ENCODE results near the gene DRC3. TPM values are rescaled to one million over a fixed set of nuclear protein-coding genes. Genes with fewer than 3 reads are reported as not detected.

Gene DRC3
- total and polyA plus RNA-seq, 7 experiments from 2014 or later: 0.50 to 2.4 (median 1.00) TPM; not detected in 4

- POLR2A ChIA-PET: interaction anchor here (1.0 kb wide), 1 partner anchor 24 kb away, joined by 4 read pairs; no protein-coding TSS in a partner anchor
- Histone ChIP-seq H3K4me1 (ENCODE audit: control insufficient read depth in 2 of 2, insufficient read depth in 2 of 2, low read length in 2 of 2) (no peaks in the 10 kb centered on the region), H3K27me3 (ENCODE audit: control insufficient read depth in 2 of 2, insufficient read depth in 2 of 2, low read length in 2 of 2) (no peaks in the 10 kb centered on the region), H3K36me3 (ENCODE audit: control insufficient read depth in 2 of 3, insufficient read depth in 3 of 3, low read length in 3 of 3) (peaks cover 0 to 32% (median 0%) of the 10 kb centered on the region in 3 experiments), H3K27ac (ENCODE audit: low read depth, low read length) (no peak overlapping the region), H3K9me3 (ENCODE audit: control insufficient read depth in 2 of 3, low read length in 3 of 3) (no peaks in the 10 kb centered on the region), H3K4me3 (ENCODE audit: low read length) (no peak overlapping the region)
- Mint-ChIP-seq H3K27me3 (no peaks in the 10 kb centered on the region), H3K4me3 (no peak overlapping the region), H3K4me1 (no peaks in the 10 kb centered on the region), H3K27ac (peak overlapping the region in 1 of 9 donors; percentile 41), H3K9me3 (no peaks in the 10 kb centered on the region), H3K36me3 (peaks cover 0 to 44% (median 8%) of the 10 kb centered on the region in 5 donors)
- intact Hi-C loops (cut with micrococcal nuclease): no loop called here
- ATAC-seq: no peak
- CTCF ChIA-PET: interaction anchor here (0.5 to 0.9 kb wide), 2 partner anchors 16 to 852 kb away, joined by 3 to 4 read pairs; no protein-coding TSS in a partner anchor
- no peak for DNase-seq
Observed at GRCh38 chr17:18016426-18016825, 43.8 kb downstream of the DRC3 start.

GRCh38 chr17:18017958-18018357 lies 45.3 kb downstream of the DRC3 start:
- Mint-ChIP-seq H3K4me1 (no peaks in the 10 kb centered on the region), H3K9me3 (no peaks in the 10 kb centered on the region), H3K4me3 (no peak overlapping the region), H3K27me3 (no peaks in the 10 kb centered on the region), H3K27ac (no peak overlapping the region), H3K36me3 (peaks cover 0 to 35% (median 8%) of the 10 kb centered on the region in 5 donors)
- H3K27me3 ChIP-seq (ENCODE audit: control insufficient read depth in 2 of 2, insufficient read depth in 2 of 2, low read length in 2 of 2): no peaks in the 10 kb centered on the region
- peaks cover 0 to 34% (median 0%) of the 10 kb centered on the region in 3 experiments for H3K36me3 ChIP-seq (ENCODE audit: control insufficient read depth in 2 of 3, insufficient read depth in 3 of 3, low read length in 3 of 3)
- intact Hi-C loops (cut with micrococcal nuclease): no loop called here
- POLR2A ChIA-PET: no interaction called here
- H3K4me1 ChIP-seq (ENCODE audit: control insufficient read depth in 2 of 2, insufficient read depth in 2 of 2, low read length in 2 of 2): no peaks in the 10 kb centered on the region
- no peak for ATAC-seq
- no peak overlapping the region for H3K4me3 ChIP-seq (ENCODE audit: low read length)
- H3K9me3 ChIP-seq (ENCODE audit: control insufficient read depth in 2 of 3, low read length in 3 of 3): no peaks in the 10 kb centered on the region
- H3K27ac ChIP-seq (ENCODE audit: low read depth, low read length): no peak overlapping the region
- CTCF ChIA-PET: no interaction called here
- DNase-seq: no peak

- Mint-ChIP-seq H3K4me1 (no peaks in the 10 kb centered on the region), H3K27ac (no peak overlapping the region), H3K27me3 (no peaks in the 10 kb centered on the region), H3K9me3 (no peaks in the 10 kb centered on the region), H3K4me3 (no peak overlapping the region), H3K36me3 (peaks cover 0 to 32% (median 5%) of the 10 kb centered on the region in 5 donors)
- Histone ChIP-seq H3K4me3 (ENCODE audit: low read length) (no peak overlapping the region), H3K4me1 (ENCODE audit: control insufficient read depth in 2 of 2, insufficient read depth in 2 of 2, low read length in 2 of 2) (no peaks in the 10 kb centered on the region), H3K9me3 (ENCODE audit: control insufficient read depth in 2 of 3, low read length in 3 of 3) (no peaks in the 10 kb centered on the region), H3K36me3 (ENCODE audit: control insufficient read depth in 2 of 3, insufficient read depth in 3 of 3, low read length in 3 of 3) (peaks cover 0 to 34% (median 3%) of the 10 kb centered on the region in 3 experiments), H3K27ac (ENCODE audit: low read depth, low read length) (no peak overlapping the region), H3K27me3 (ENCODE audit: control insufficient read depth in 2 of 2, insufficient read depth in 2 of 2, low read length in 2 of 2) (no peaks in the 10 kb centered on the region)
- intact Hi-C loops (cut with micrococcal nuclease): no loop called here
- ATAC-seq (no peak), DNase-seq (no peak)
- ChIA-PET POLR2A (interaction anchor here (0.5 to 0.6 kb wide), 2 partner anchors 28 to 82 kb away, joined by 3 read pairs; no protein-coding TSS in a partner anchor), CTCF (interaction anchor here (0.7 kb wide), 1 partner anchor 137 kb away, joined by 3 read pairs; no protein-coding TSS in a partner anchor)
Observed at GRCh38 chr17:18018411-18018921, 45.8 kb downstream of the DRC3 start.

- H3K27ac ChIP-seq (ENCODE audit: low read depth, low read length): no peak overlapping the region
- ChIA-PET CTCF (no interaction called here), POLR2A (no interaction called here)
- Mint-ChIP-seq H3K27ac (no peak overlapping the region), H3K4me3 (no peak overlapping the region), H3K9me3 (no peaks in the 10 kb centered on the region), H3K4me1 (no peaks in the 10 kb centered on the region), H3K36me3 (peaks cover 0 to 45% (median 3%) of the 10 kb centered on the region in 5 donors), H3K27me3 (no peaks in the 10 kb centered on the region)
- intact Hi-C loops (cut with micrococcal nuclease): no loop called here
- H3K36me3 ChIP-seq (ENCODE audit: control insufficient read depth in 2 of 3, insufficient read depth in 3 of 3, low read length in 3 of 3): peaks cover 0 to 47% (median 5%) of the 10 kb centered on the region in 3 experiments
- no peaks in the 10 kb centered on the region for H3K4me1 ChIP-seq (ENCODE audit: control insufficient read depth in 2 of 2, insufficient read depth in 2 of 2, low read length in 2 of 2)
- H3K9me3 ChIP-seq (ENCODE audit: control insufficient read depth in 2 of 3, low read length in 3 of 3): no peaks in the 10 kb centered on the region
- H3K4me3 ChIP-seq (ENCODE audit: low read length): no peak overlapping the region
- ATAC-seq: no peak
- no peaks in the 10 kb centered on the region for H3K27me3 ChIP-seq (ENCODE audit: control insufficient read depth in 2 of 2, insufficient read depth in 2 of 2, low read length in 2 of 2)
- no peak for DNase-seq
Observed at GRCh38 chr17:18019838-18020154, 47.1 kb downstream of the DRC3 start.

- Mint-ChIP-seq H3K27ac (no peak overlapping the region), H3K36me3 (peaks cover 0 to 39% (median 3%) of the 10 kb centered on the region in 5 donors), H3K4me3 (no peak overlapping the region), H3K27me3 (no peaks in the 10 kb centered on the region), H3K4me1 (peaks cover 0 to 7% (median 0%) of the 10 kb centered on the region in 7 donors), H3K9me3 (no peaks in the 10 kb centered on the region)
- Histone ChIP-seq H3K36me3 (ENCODE audit: control insufficient read depth in 2 of 3, insufficient read depth in 3 of 3, low read length in 3 of 3) (peaks cover 0 to 49% (median 5%) of the 10 kb centered on the region in 3 experiments), H3K27ac (ENCODE audit: low read depth, low read length) (no peak overlapping the region), H3K4me3 (ENCODE audit: low read length) (no peak overlapping the region), H3K9me3 (ENCODE audit: control insufficient read depth in 2 of 3, low read length in 3 of 3) (no peaks in the 10 kb centered on the region), H3K27me3 (ENCODE audit: control insufficient read depth in 2 of 2, insufficient read depth in 2 of 2, low read length in 2 of 2) (no peaks in the 10 kb centered on the region), H3K4me1 (ENCODE audit: control insufficient read depth in 2 of 2, insufficient read depth in 2 of 2, low read length in 2 of 2) (peaks cover 0 to 6% of the 10 kb centered on the region in 2 donors)
- ATAC-seq: no peak
- intact Hi-C loops (cut with micrococcal nuclease): no loop called here
- CTCF ChIA-PET: no interaction called here
- POLR2A ChIA-PET: no interaction called here
- DNase-seq: no peak
Observed at GRCh38 chr17:18020971-18021370, 48.3 kb downstream of the DRC3 start.

GRCh38 chr17:18021372-18021771 lies 48.7 kb downstream of the DRC3 start:
- no peaks in the 10 kb centered on the region for H3K9me3 Mint-ChIP-seq
- Histone ChIP-seq H3K4me3 (ENCODE audit: low read length) (no peak overlapping the region), H3K4me1 (ENCODE audit: control insufficient read depth in 2 of 2, insufficient read depth in 2 of 2, low read length in 2 of 2) (peaks cover 0 to 9% of the 10 kb centered on the region in 2 donors), H3K9me3 (ENCODE audit: control insufficient read depth in 2 of 3, low read length in 3 of 3) (no peaks in the 10 kb centered on the region), H3K27me3 (ENCODE audit: control insufficient read depth in 2 of 2, insufficient read depth in 2 of 2, low read length in 2 of 2) (no peaks in the 10 kb centered on the region), H3K36me3 (ENCODE audit: control insufficient read depth in 2 of 3, insufficient read depth in 3 of 3, low read length in 3 of 3) (peaks cover 0 to 47% (median 5%) of the 10 kb centered on the region in 3 experiments), H3K27ac (ENCODE audit: low read depth, low read length) (no peak overlapping the region)
- no peaks in the 10 kb centered on the region for H3K27me3 Mint-ChIP-seq
- peaks cover 0 to 11% (median 1%) of the 10 kb centered on the region in 7 donors for H3K4me1 Mint-ChIP-seq
- intact Hi-C loops (cut with micrococcal nuclease): no loop called here
- CTCF ChIA-PET: no interaction called here
- H3K27ac Mint-ChIP-seq: no peak overlapping the region
- H3K36me3 Mint-ChIP-seq: peaks cover 0 to 37% (median 3%) of the 10 kb centered on the region in 5 donors
- ATAC-seq: no peak
- POLR2A ChIA-PET: no interaction called here
- H3K4me3 Mint-ChIP-seq: no peak overlapping the region
- DNase-seq: no peak

Data from naive thymus-derived CD4-positive, alpha-beta T cell (primary cell).